NCI-H2107 (cell line): ENCODE data around the gene DNAH5.
"Not testable (repeated sequence)": the region's sequence is repeated elsewhere in the genome, so short reads cannot be mapped to it uniquely, and the experiment has no call there.

Source experiments
- DNase-seq: peaks from one replicate; lab custom pipeline; 2025; lab: John Stamatoyannopoulos, UW

DNAH5 gene

GRCh38 chr5:13830536-13830935 is 114.0 kb downstream of the DNAH5 start:
- no peak for DNase-seq

DNA sequence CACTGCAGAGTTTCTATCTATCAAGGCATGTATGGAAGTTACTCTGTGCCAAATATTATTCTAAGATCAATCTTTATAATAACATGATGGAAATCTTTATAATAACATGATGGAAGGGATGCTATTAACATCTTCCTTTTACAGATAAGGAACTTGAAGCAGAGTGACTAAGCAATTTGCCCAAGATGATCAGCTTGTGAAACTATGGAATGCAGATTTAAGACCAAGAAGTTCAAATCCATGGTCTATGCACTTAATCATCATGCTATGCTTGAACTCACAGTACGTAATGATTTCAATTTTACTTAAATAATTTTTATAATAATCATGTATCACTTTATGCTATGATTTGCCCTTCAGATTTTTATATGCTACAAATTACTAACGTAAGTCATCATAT is 123.1 kb downstream of the DNAH5 start:
- no peak for DNase-seq

DNA sequence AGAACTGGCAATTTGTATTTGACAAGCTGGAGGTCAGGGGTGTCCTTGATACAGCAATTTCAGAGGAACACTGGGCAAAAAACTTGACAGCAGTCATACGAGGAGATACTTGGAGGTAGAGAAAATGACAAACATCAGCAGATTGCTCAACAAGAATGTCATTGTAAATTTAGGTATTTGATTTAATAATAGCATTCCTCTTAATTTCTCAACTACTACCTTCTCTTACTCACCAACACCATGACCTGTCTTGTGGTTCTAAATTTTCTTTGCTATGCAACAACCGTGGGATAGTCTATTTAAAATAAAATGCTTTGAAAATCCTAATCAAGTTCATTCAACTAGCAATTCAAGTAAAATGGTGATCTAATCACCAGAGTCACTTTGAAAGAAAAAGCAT is 128.4 kb downstream of the DNAH5 start:
- DNase-seq = no peak

- no peak for DNase-seq
These were observed 130.2 kb downstream of the DNAH5 start for GRCh38 chr5:13814301-13814700.

DNA sequence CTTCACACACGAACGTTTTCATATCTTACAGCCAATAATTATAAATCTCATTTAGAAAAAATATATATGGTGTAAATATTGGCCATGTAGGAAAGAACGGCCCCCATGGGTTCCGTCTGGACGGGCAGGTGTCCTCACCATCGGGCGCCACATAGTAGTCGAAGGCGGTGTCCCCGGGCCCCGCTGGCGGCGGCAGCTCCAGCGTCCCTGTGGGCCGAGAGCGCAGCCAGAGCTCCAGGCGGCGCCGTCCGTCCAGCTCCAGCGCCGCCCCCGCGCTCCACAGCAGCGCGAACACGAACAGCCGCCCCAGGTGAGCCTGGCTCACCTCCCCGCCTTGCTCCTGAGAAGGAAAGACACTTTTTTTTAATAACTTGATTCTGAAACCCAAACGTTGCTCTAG is 134.6 kb downstream of the DNAH5 start:
- DNase-seq = no peak

DNA sequence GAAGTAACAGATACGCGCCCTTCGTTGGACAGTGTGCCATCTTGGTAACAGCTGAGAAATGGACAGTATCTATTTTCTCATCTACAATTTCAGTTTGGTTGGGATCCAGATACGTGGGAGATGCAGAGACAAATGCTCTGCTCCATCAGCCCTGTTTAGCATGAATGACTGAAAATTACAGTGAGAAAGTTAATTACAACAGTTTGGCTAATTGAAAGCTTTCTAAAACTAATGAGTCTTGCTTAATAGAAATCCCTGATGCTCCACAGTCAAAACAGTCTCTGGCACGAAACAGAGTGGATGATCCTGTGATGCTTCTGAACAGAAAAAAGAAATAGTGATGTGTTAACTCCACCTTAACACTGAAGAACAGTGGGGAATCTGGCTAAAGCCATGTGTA is 140.2 kb downstream of the DNAH5 start:
- DNase-seq = no peak

- DNase-seq = not testable (repeated sequence)
These were observed 145.9 kb downstream of the DNAH5 start for GRCh38 chr5:13798569-13798968.

DNA sequence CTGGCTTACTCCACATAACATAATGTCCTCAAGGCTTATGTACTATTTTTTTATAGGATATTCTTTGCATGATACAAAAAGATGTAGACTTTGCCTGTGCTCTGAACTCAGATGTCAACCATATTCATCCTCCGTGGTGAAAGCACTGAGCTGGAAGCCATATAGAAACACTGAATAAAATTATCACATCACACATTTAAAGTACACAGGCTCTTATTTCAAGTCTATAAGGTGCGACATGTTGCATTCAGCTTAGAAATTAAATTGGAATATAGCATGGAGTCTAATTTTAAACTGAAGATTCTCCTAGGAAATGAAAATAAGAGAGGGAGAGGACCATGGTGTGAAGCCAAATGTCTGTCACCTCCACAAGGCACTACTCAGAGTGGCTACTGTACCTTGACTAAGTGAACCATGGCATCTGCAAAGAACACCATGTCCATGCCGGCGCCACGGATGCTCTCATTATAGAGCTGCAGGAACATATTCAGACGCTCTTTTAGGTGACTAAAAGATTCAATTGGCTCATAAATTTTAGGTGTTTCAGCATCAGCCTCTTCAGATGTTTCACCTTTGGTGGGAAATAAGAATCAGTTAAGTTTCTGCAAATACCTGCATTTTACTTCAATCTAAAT is 158.6 kb downstream of the DNAH5 start:
- DNase-seq = no peak

DNA sequence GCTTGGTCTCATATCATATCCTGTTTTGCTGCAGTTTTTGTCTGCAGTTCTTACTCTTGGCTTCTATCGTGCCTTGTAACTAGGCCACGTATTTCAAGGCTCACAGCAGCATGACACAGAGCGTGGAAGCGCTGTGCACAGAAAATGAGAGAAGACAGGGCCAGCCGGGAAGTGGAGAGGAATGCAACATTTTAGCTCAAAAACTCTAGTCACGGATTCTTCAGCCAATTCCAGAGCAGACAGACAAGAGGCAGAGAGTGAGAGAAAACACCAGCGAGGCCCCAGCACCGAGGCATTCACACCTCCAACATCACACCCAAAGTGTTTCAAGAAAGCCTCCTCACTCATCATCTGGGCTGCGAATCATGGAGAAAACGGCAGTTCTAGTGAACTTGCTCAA is 160.8 kb downstream of the DNAH5 start:
- DNase-seq = no peak

- DNase-seq = no peak
These were observed 164.4 kb downstream of the DNAH5 start for GRCh38 chr5:13780081-13780480.

- no peak for DNase-seq
These were observed 170.8 kb downstream of the DNAH5 start for GRCh38 chr5:13773649-13774048.

DNA sequence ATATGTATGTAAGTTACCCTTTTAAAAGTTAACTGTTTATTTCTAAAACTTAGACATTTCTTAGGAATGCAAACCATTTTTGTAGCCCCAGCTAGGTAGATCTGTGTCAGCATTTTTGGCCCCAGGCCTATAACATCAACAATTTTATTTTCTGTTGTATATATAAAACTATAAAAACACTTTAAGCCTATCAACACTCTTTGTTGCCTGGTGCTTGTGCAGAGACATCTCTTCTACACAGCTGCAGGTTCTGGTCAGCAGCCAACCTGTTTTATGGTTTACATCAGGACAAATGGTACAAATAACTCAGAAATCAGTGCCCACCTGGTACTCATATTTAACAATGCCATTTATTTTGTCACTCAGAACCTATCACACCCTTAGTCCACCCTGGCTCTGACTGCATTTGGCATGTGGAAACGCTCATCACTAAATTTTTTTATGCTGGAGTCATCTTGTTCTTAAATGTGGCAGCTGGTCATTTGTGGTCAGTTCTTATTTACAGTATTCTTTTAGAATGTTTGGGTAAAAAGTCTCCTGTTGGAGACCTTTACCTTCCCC is 173.4 kb downstream of the DNAH5 start:
- DNase-seq = no peak

DNA sequence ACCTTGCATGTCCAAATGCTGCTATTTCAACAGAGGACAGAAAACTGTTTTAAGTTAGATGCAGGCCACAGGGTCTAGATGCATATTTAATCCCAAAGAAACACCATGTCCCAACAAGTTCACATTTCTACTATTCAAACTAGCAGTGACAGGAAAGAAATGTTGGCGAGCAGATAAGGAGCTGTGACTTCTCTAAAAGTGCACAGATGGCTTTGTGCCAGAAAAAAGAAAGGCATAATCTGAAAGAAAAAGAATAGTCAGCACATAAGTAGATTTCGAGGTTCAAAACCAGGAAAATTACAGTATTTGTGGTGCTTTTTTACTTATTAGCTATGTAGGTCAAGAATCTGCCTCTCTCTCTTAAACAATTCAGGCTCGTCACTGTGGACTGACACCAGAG is 178.3 kb downstream of the DNAH5 start:
- DNase-seq = no peak

DNA sequence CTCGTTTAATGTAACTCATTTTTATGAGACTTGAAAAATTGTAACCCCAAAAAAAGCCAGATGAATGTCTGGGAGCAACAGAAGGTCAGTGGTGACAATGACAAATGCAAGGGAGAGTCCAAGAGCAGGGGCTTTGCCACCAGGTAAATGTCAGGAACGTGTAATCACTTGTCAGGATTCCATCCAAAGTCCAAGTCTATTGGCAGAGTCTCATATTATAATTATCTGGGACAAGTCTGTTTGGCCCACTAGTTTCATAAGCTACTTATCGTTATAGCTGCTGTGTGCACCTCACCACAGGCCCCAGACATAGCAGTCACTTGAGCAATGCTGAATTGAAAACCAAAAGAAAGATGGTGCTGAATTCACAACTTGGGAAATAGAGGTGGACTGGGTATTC is 180.8 kb downstream of the DNAH5 start:
- no peak for DNase-seq

DNA sequence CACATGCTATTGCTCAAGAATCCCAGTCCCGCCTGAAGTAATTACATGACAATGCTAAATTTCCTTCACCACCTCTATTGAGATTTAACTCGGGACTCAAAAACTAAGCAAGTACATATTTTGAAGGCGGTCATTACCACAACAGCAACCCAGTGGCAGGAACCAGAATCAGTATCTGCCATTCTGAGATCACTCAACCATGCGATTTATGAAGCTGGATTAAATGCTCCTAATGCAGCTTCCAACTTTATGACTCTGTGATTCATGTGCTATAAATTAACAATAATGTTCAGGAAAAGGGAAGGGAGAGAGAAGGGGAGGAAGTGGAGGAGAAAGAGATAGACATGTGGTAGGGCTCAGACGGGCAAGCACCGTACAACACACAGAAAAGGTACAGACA is 194.7 kb downstream of the DNAH5 start:
- DNase-seq = no peak

GRCh38 chr5:13746026-13746425 is 198.5 kb downstream of the DNAH5 start:
- DNase-seq = no peak

GRCh38 chr5:13745508-13745907 is 199.0 kb downstream of the DNAH5 start:
- no peak for DNase-seq

DNA sequence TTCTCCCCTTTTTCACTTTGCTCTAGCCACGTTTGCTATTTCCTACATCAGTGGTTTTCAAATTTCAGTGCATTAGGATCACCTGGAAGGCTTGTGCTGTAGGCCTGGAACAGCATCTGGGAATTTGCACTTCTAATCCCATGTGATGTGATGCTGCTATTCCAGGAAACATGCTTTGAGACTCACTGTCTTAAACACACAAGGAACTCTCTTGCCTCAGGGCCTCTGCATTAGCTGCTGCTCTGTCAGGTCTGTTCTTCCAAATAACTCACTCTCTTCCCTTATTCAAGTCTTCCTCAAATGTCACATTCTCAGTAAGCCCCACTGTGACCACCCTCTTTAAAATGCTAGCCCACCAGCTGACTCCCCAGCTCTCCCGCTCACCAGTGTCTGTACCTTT is 204.0 kb downstream of the DNAH5 start:
- no peak for DNase-seq

- no peak for DNase-seq
These were observed 205.0 kb downstream of the DNAH5 start for GRCh38 chr5:13739479-13739878.

DNA sequence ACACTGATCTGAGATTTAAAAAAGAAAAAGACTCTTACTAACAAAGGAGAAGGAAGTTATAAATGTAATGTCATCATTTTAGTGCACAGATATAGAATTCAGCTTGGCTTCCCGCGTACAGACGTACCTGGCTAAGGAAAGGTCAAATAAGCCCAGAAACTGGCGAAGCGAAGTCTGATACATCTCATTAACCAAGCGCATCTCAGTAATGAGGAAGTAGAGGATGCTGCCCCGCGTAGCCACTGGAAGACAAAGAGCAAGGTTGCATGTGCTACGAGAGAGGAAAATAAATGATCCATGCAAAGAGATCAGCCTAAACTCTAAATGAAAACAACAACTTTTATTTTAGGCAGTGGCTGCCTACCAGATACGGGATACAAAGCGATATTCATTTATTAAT is 208.8 kb downstream of the DNAH5 start:
- DNase-seq = no peak

- no peak for DNase-seq
These were observed 213.3 kb downstream of the DNAH5 start for GRCh38 chr5:13731121-13731628.

GRCh38 chr5:13708906-13709305 is 235.6 kb downstream of the DNAH5 start:
- no peak for DNase-seq

DNA sequence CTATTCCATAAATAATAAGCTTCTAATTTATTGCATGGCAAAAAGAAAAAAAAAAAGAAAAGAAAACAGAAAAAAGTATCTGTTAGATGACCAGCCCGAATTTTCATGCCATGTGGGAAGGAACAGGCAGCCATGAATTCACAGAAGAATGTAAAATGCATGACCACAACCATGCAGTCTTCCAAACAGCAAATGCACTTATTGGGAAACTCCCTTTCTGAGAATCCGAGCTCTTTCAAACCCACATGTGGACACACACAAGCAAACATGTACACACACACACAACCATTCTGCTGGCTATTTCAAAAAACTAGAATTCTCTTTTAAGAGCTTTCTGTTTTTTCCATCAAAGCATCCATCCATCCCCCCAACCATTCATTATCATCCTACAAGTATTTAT is 236.1 kb downstream of the DNAH5 start:
- no peak for DNase-seq

DNA sequence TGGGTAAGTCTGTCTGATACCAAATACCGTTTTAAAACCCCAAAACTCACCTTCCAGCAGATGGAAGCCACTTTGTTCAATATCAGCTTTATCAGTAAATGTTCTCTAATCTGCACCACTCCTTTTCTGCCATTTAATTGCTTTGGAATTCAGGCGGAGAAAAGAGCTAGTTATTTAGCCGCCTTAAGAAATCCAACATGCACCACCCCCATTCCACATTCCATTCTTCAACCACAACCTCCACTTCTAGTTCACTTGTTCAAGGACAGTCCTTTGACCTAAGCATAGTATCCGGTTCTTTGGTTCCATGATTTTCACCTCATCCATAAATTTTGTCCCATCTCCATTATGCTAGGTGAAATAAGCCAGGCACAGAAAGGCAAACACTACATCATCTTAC is 240.1 kb downstream of the DNAH5 start:
- DNase-seq = no peak
